AG09309 (cell line): ENCODE results near the gene CUL7.
"Not testable (repeated sequence)": the region's sequence is repeated elsewhere in the genome, so short reads cannot be mapped to it uniquely, and the experiment has no call there.

Experiments
- DNase-seq: peaks from one replicate; pipeline ENCODE4 v3.0.0-alpha.2; 2010; ENCODE audit warnings: low read depth
- H3K4me3 ChIP-seq: 2 replicates; pipeline ENCODE4 v1.5.1; 2011; ENCODE audit warnings: mild to moderate bottlenecking, low read depth, low read length, moderate library complexity; ENCODE audit not compliant: control insufficient read depth
- CTCF ChIP-seq: IDR thresholded peaks from 2 replicates; pipeline ENCODE4 v1.5.1; 2011; ENCODE audit warnings: mild to moderate bottlenecking, low read depth, low read length, inconsistent platforms; ENCODE audit not compliant: insufficient read depth, control insufficient read depth; ENCODE audit errors: missing control alignments

The CUL7 gene

DNA sequence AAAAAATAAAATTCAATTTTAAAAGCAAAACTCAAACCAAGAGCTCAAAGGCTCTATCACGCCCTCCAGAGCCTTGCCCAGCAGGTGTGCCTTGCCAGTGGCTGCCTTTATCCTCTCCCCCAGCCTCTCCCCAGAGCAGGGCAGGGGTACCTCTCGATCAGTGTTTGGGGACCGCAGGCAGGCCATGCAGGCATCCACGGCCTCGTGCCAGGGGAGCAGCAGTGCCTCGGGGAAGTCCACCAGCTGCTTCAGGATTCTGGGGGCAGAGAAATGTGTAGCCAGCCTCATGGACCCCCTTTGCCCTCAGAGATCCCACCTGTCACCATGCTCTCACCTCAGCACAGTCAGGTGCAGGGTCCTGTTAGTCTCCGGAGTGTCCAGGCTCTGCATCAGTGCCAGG lies 5.7 kb downstream of the CUL7 start:
- no peak overlapping the region for H3K4me3 ChIP-seq
- TF ChIP-seq CTCF, result no peak
- no peak for DNase-seq

GRCh38 chr6:43045371-43045930 lies 8.2 kb downstream of the CUL7 start:
- no peak for DNase-seq
- TF ChIP-seq CTCF, result no peak
- H3K4me3 ChIP-seq, result no peak overlapping the region

- TF ChIP-seq CTCF, result no peak
- H3K4me3 ChIP-seq, result no peak overlapping the region
- no peak for DNase-seq
These were observed 10.3 kb downstream of the CUL7 start for GRCh38 chr6:43043310-43043709.

DNA sequence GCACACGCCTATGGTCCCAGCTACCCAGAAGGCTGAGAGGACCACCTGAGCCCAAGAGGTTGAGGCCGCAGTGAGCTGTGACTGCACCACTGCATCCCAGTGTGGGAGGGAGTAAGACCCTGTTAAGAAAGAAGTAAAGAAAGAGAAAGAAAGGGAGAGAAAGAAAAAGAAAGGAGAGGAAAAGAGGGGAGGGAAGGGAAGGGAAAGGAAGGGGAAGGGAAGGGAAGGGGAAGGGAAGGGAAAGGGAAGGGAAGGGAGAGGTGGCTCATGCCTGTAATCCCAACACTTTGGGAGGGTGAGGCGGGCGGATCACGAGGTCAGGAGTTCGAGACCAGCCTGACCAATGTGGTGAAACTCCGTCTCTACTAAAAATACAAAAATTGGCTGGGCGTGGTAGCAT lies 12.2 kb downstream of the CUL7 start:
- H3K4me3 ChIP-seq, DNase-seq: not testable (repeated sequence)

DNA sequence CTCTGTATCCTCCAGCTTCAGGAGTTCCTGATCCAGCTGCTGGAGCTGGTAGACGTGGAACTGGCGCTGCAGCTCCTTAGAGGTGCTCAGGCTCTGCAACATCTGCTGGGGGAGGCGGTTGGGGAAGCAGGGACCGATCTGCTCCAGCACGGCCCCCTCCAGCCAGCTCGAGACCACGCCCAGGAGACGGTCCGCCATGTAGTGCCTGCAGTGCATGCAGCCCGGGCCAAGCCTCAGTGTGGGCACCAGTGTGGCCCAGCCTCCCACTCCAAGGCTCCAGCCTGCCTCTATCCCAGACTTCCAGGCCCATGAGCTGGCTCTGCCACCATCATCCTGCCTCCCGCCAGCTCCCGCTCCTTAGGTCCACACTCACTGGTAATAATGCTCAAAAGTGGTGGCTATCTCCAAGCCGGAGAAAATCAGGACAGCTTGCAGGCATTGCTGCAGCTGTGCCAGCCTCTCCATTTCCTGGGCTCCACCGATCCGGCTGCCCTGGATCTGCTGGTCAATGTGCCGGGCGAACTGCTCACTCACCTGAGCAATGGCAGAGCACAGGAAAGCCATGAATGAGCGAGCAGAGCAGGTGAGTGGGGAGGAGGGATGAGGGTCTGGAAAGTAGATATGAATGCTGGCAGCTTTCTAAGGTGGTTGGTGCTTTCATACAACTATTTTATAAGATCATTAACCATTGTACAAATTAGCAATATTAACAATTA lies 13.0 kb downstream of the CUL7 start:
- no peak overlapping the region for H3K4me3 ChIP-seq
- TF ChIP-seq CTCF, result no peak
- no peak for DNase-seq

GRCh38 chr6:43038727-43039126 lies 14.9 kb downstream of the CUL7 start:
- TF ChIP-seq CTCF, result no peak
- DNase-seq, result no peak
- no peak overlapping the region for H3K4me3 ChIP-seq

DNA sequence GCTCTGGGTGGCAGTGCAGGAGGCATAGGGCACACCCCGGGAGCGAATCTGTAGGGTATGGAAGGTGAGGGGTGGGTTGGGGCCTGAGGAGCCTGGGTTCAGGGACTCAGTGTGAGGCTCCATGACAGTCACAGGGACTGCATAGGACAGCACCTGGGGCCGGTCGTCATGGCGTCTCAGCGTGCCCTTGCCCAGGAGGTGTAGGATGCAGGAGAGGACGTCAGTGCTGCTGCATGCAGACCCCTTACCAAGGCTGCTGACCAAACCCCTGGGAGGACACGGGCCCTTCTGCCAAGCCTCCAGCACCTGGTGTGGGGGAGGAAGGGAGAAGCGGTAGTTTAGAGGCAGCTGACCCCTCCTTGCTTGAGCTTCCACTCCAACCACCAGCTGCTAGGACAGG lies 15.9 kb downstream of the CUL7 start:
- no peak overlapping the region for H3K4me3 ChIP-seq
- TF ChIP-seq CTCF, result no peak

More for the DNA sequence above, 15.9 kb downstream of the CUL7 start:
- no peak for DNase-seq
